Astrocyte of the cerebellum (primary cell): Measurements from ENCODE around the gene MCCD1.
"Not testable (repeated sequence)": the region's sequence is repeated elsewhere in the genome, so short reads cannot be mapped to it uniquely, and the experiment has no call there.

Source experiments
- DNase-seq: peaks from one replicate; pipeline ENCODE4 v3.0.0-alpha.2; 2011; ENCODE audit warnings: low read depth
- H3K4me3 ChIP-seq: 2 replicates; pipeline ENCODE4 v1.5.1; 2011; ENCODE audit warnings: mild to moderate bottlenecking, low read depth, low read length, moderate library complexity
- in situ Hi-C: cut with HindIII; loops from 2 replicates; pipeline ENCODE4 v1.10.0; 2017; ENCODE audit warnings: low sequenced_read_pairs
- TF ChIP-seq, protein P1 (sequence below): IDR thresholded peaks from 2 replicates; pipeline ENCODE4 v1.5.1; 2012; ENCODE audit warnings: low read length, low read depth, moderate library complexity, mild to moderate bottlenecking; ENCODE audit errors: missing control alignments

MCCD1 gene

DNA sequence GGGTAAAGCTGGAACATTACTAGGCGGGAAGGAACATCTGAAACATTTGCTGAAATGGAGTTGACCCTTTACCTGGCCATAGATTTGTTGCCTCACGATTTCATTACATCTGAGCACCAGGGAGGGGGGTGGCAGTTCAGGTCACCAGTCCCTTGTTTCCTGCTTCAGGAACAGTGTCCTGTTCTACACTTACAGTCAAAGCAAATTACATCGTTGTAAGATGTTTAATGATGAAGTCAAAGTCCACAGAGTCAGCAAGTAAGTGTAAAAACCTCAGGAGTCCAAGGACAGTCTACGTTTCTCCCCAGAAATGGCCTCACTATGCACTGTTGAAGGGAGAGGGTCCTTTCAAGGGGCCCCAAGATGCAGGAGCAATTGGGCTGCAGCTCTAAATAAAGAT, 39.7 kb upstream of the MCCD1 start:
- DNase-seq: no peak
- in situ Hi-C loops: no loop called here
- TF ChIP-seq, protein P1, sequence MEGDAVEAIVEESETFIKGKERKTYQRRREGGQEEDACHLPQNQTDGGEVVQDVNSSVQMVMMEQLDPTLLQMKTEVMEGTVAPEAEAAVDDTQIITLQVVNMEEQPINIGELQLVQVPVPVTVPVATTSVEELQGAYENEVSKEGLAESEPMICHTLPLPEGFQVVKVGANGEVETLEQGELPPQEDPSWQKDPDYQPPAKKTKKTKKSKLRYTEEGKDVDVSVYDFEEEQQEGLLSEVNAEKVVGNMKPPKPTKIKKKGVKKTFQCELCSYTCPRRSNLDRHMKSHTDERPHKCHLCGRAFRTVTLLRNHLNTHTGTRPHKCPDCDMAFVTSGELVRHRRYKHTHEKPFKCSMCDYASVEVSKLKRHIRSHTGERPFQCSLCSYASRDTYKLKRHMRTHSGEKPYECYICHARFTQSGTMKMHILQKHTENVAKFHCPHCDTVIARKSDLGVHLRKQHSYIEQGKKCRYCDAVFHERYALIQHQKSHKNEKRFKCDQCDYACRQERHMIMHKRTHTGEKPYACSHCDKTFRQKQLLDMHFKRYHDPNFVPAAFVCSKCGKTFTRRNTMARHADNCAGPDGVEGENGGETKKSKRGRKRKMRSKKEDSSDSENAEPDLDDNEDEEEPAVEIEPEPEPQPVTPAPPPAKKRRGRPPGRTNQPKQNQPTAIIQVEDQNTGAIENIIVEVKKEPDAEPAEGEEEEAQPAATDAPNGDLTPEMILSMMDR: no peak
- no peak overlapping the region for H3K4me3 ChIP-seq

DNA sequence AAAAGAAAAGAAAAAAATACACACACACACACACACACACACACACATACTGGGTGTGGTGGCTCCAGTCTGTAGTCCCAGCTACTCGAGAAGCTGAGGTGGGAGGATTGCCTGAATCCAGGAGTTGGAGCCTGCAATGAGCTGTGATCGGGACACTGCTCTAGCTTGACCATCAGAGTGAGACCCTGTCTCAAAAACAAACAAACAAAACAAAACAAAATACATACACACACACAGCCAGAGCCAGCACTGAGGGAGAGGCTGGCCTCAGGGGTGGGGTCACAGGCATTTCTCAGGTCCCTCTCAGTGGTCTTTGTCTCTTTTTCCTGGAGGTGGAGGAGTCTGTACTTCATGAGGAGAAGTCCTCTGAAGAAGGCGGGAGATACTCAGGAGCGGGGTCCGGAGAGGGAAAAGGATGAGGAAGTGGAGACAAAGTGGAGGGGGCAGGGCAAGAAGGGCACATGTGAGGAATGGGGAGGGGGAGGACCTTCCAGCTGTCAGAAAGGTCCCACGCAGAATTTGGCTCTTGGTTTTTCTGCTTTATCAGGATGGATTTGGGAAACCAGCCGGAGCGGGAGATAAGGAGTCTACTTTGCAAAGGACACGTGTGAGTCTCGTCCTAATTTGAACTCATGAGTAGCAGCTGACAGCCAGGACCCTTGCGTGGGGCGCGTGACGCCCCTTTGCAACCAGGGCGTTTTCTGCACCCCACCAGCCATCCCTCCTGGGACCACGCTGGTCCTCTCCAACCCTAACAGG, 38.5 kb upstream of the MCCD1 start:
- in situ Hi-C loops: no loop called here
- no peak overlapping the region for H3K4me3 ChIP-seq
- TF ChIP-seq, protein P1: no peak
- DNase-seq: no peak

DNA sequence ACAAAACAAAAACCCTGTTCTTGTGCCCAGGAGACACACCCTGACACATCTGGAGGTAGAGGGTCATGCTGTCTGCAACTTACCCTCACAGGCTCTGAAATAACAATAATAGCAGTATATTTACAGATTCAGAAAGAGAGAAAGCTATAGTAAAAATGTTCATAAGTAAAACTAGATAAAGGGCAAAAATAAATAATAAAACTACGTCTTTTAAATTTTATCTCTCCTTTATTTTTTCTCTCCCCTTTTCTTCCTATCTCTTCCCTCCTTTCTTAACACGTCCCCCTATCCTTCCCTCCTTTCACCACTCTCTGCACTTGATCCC, 35.2 kb upstream of the MCCD1 start:
- in situ Hi-C loops: not testable (repeated sequence)

DNA sequence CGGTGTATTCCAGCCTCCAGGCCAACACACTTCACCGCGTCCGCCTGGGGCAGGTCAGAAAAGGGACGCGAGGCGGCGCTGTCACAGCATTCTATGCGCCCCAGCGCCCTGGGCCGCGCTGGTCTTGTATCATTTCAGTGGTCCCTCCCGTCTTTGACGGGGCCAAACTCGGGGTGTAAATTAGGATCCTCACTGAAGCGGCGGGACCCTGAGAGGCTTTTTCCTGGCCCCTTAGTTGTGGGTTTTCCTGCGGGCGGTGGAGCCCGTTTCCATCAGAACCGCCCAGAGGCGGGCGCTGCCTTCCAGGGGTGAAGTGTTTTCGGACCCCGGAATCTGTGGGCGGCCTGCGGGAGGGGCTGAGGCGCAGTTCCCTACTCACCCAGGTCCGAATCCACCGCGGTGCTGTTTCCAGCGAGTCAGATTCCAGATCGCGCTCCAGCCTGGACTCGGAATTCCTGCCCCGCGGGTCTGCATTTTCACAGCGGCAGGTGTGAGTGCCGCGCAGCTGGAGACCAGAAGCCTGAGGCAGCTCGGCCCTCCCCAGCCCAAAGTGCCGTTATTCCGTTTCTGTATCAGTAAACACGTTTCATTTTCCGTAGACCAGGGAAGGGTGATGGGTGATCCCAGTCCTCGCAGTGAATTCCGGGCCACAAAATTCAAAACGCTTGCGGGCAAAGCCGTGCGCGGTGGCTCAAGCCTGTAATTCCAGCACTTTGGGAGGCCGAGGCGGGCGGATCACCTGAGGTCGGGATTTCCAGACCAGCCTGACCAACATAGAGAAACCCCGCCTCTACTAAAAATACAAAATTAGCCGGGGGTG, 34.7 kb upstream of the MCCD1 start:
- DNase-seq: no peak
- H3K4me3 ChIP-seq: peak overlapping the region; percentile 53
- TF ChIP-seq, protein P1: peak; percentile 83
- in situ Hi-C loops: no loop called here

More for the DNA sequence above, 35.2 kb upstream of the MCCD1 start:
- DNase-seq: not testable (repeated sequence)
- H3K4me3 ChIP-seq: peak overlapping the region; percentile 53

DNA sequence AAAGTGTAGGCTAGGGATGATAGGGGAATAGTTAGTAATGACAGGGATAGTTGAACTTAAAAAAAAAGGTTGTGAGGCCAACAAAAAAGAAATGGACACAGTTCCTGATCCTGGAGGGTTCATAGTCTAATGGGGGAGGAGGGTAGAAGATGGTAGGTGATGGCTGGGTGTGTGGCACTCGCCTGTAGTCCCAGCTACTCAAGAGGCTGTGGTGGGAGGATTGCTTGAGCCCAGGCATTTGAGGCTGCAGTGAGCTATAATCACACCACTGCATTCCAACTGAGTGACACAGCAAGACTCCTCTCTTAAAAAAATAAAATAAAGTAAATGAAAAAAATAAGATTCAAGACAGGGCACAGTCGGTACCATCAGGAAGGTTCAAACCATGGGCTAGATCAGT, 33.2 kb upstream of the MCCD1 start:
- no peak overlapping the region for H3K4me3 ChIP-seq
- TF ChIP-seq, protein P1: no peak
- DNase-seq: no peak
- in situ Hi-C loops: no loop called here

DNA sequence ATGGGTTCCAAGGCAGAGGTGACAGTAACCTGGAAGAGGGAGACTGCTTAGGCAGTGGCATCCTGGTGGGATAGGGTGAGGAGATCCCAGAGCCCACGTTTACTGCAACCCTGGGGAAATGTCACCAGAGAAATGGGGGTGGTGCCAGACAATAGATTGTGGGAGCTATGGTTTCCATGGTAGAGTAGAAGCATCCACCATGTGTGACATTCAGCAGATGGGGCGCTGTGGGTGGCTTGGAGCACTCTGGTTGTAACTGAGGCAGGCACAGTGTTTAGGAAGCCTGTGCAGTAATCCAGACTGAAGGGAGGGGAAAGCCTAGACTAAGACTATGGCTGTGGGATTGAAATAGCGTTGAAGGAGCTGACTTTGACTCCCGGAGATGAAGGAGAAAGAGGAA, 31.9 kb upstream of the MCCD1 start:
- DNase-seq, H3K4me3 ChIP-seq, in situ Hi-C loops: not testable (repeated sequence)

DNA sequence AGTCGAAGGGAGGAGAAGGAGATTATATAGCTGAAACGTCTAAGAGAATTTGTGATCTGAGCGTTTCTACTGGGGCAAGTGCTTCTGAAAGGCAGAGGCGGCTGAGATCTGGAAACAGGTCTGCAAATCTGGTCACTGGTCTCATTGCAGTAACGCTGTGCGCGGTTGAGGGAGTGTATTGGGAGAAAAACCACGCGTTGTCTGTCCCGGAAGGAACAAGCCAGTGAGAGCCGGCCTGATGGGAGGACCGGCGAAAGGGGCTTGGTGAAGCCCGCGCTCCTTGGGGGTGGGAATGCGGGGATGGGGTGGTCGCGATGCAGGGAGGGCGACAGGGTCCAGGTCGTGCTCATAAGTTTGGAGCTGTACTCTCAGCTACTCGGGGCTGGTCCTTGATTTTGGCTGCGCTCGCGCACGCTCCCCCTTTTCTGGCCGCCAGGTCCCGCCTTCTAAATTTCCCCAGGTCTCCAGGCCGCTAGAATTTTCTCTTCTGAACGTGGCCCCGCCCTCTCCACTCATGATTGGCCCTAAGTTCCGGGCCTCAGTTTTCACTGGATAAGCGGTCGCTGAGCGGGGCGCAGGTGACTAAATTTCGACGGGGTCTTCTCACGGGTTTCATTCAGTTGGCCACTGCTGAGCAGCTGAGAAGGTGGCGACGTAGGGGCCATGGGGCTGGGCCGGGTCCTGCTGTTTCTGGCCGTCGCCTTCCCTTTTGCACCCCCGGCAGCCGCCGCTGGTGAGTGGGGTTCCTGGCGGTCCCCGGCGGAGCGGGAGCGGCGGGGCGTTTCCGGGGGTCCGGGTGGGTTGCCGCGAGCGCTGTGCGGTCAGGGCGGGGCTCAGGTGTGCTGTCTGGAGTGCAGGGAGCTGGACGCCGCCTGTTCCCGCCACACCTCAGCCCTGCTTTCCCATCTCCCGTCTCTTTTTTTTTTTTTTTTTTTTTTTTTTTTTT, 31.0 kb upstream of the MCCD1 start, which contains the start of gene MICB:
Gene MICB (plus strand): TSS at position 615 of the 946 bp plus-strand sequence. CDS start 49 bp downstream, at position 664.
- in situ Hi-C loops: no loop called here
- DNase-seq: peak; percentile 24
- peak within 1 kb of the TSS; percentile 51 for H3K4me3 ChIP-seq
- TF ChIP-seq, protein P1: no peak
